Inferior parietal cortex (tissue), 1 donor: ENCODE results near the gene ATP2B2.

ENCODE experiments used
- DNase-seq: peaks from one replicate; pipeline ENCODE4 v3.0.0-alpha.2; 2016; ENCODE audit errors: extremely low spot score

ATP2B2 gene

GRCh38 chr3:10278501-10278900 is 226.9 kb downstream of the ATP2B2 start:
- no peak for DNase-seq

DNA sequence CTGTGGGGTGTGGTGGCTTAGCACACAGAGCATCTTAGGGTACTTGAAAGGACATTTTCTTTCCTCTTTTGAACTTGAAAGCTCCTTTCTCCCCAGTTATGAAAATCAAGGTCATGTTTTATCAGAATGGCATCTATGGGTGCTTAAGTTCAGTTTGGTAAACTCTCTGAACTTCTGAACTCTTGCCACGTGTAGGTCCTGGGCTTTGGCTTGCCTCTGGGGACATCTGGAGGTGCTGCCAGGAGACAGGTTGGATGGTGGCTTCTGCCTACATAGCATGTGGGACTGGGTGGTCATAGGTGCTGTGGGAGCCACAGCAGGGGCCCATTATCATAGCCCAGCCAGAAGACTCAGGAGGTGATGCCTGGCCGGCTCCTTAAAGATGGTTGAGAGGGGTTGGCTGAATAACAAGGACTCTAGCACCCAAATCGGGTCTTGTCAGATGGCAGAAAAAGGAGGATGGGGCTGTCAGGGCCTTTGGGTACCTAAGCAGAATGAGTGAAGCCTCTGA is 228.2 kb downstream of the ATP2B2 start:
- DNase-seq, result no peak

DNA sequence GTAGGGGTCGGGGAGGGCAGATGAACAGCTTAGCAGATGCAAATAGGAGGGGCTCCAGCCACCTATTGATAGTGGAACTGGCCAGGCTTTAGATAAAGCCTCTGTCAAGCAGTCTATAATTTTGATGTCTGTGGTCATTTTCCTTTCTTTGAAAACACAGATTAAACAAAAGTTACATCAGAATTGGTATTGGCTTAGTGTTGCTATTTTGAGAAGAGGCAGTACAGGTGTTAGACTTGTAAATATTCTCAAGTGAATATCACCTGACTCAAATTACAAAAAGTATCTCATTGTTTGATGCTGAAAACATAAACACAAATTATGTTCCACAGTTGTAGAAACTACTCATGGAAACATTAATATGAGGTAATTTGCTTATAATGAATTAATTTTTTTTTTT is 230.8 kb downstream of the ATP2B2 start:
- DNase-seq, result no peak
